Measurements from ENCODE around the gene NEURL1B.
"Not testable (repeated sequence)": the region's sequence is repeated elsewhere in the genome, so short reads cannot be mapped to it uniquely, and the experiment has no call there.

The NEURL1B gene

GRCh38 chr5:172670444-172670843 is 29.4 kb downstream of the NEURL1B start:
- no peak for TF ChIP-seq CTCF (conservative IDR thresholded peaks at IDR 0.05; ENCODE audit: low read length)

GRCh38 chr5:172671091-172671490 is 30.0 kb downstream of the NEURL1B start:
- H3K4me3 ChIP-seq (ENCODE audit: low read length): no peak overlapping the region
- no peak for TF ChIP-seq CTCF (conservative IDR thresholded peaks at IDR 0.05; ENCODE audit: low read length)
- no peak for DNase-seq (ENCODE audit: low read depth)

More at GRCh38 chr5:172670444-172670843, 29.4 kb downstream of the NEURL1B start:
- no peak overlapping the region for H3K4me3 ChIP-seq (ENCODE audit: low read length)
- DNase-seq (ENCODE audit: low read depth): no peak

- H3K4me3 ChIP-seq (ENCODE audit: low read length): no peak overlapping the region
- no peak for DNase-seq (ENCODE audit: low read depth)
- no peak for TF ChIP-seq CTCF (conservative IDR thresholded peaks at IDR 0.05; ENCODE audit: low read length)
Measured at GRCh38 chr5:172672681-172673080, 31.6 kb downstream of the NEURL1B start.

- no peak for TF ChIP-seq CTCF (conservative IDR thresholded peaks at IDR 0.05; ENCODE audit: low read length)
Measured at GRCh38 chr5:172674155-172674554, 33.1 kb downstream of the NEURL1B start.

GRCh38 chr5:172676914-172677475 is 35.9 kb downstream of the NEURL1B start:
- DNase-seq (ENCODE audit: low read depth): no peak
- no peak for TF ChIP-seq CTCF (conservative IDR thresholded peaks at IDR 0.05; ENCODE audit: low read length)
- no peak overlapping the region for H3K4me3 ChIP-seq (ENCODE audit: low read length)

More at GRCh38 chr5:172674155-172674554, 33.1 kb downstream of the NEURL1B start:
- DNase-seq (ENCODE audit: low read depth): no peak
- H3K4me3 ChIP-seq (ENCODE audit: low read length): no peak overlapping the region

GRCh38 chr5:172678362-172678874 is 37.4 kb downstream of the NEURL1B start:
- DNase-seq (ENCODE audit: low read depth); H3K4me3 ChIP-seq (ENCODE audit: low read length): not testable (repeated sequence)

GRCh38 chr5:172678902-172679301 is 37.8 kb downstream of the NEURL1B start:
- DNase-seq (ENCODE audit: low read depth): no peak
- H3K4me3 ChIP-seq (ENCODE audit: low read length): no peak overlapping the region
- TF ChIP-seq CTCF (conservative IDR thresholded peaks at IDR 0.05; ENCODE audit: low read length): no peak
